ENCODE data around the gene MS4A4A. TPM values are rescaled to one million over a fixed set of nuclear protein-coding genes. Genes with fewer than 3 reads are reported as not detected.
"Not testable (repeated sequence)": the region's sequence is repeated elsewhere in the genome, so short reads cannot be mapped to it uniquely, and the experiment has no call there.

MS4A4A gene
- total RNA-seq, 1 donor from 2014 or later: not detected

- peak; percentile 70 for TF ChIP-seq CTCF (conservative IDR thresholded peaks at IDR 0.05; ENCODE audit: low read depth, low read length)
- no peak overlapping the region for H3K4me3 ChIP-seq (ENCODE audit: low read depth, low read length)
- DNase-seq (ENCODE audit: low read depth): peak; percentile 20
Measured at GRCh38 chr11:60265373-60266214, 14.9 kb upstream of the MS4A4A start.

- no peak for TF ChIP-seq CTCF (conservative IDR thresholded peaks at IDR 0.05; ENCODE audit: low read depth, low read length)
- DNase-seq (ENCODE audit: low read depth): no peak
- no peak overlapping the region for H3K4me3 ChIP-seq (ENCODE audit: low read depth, low read length)
Measured at GRCh38 chr11:60274416-60274815, 6.0 kb upstream of the MS4A4A start.

- H3K4me3 ChIP-seq (ENCODE audit: low read depth, low read length): no peak overlapping the region
- no peak for TF ChIP-seq CTCF (conservative IDR thresholded peaks at IDR 0.05; ENCODE audit: low read depth, low read length)
- no peak for DNase-seq (ENCODE audit: low read depth)
Measured at GRCh38 chr11:60281485-60281884, 1.0 kb downstream of the MS4A4A start.

- H3K4me3 ChIP-seq (ENCODE audit: low read depth, low read length): no peak overlapping the region
- no peak for TF ChIP-seq CTCF (conservative IDR thresholded peaks at IDR 0.05; ENCODE audit: low read depth, low read length)
- DNase-seq (ENCODE audit: low read depth): no peak
Measured at GRCh38 chr11:60282286-60282685, 1.8 kb downstream of the MS4A4A start.

GRCh38 chr11:60285411-60286126, 5.1 kb downstream of the MS4A4A start:
- not testable (repeated sequence) for DNase-seq (ENCODE audit: low read depth); H3K4me3 ChIP-seq (ENCODE audit: low read depth, low read length)

GRCh38 chr11:60288531-60288930, 8.1 kb downstream of the MS4A4A start:
- H3K4me3 ChIP-seq (ENCODE audit: low read depth, low read length): no peak overlapping the region
- TF ChIP-seq CTCF (conservative IDR thresholded peaks at IDR 0.05; ENCODE audit: low read depth, low read length): no peak

GRCh38 chr11:60292145-60292544, 11.7 kb downstream of the MS4A4A start:
- no peak for TF ChIP-seq CTCF (conservative IDR thresholded peaks at IDR 0.05; ENCODE audit: low read depth, low read length)
- no peak overlapping the region for H3K4me3 ChIP-seq (ENCODE audit: low read depth, low read length)
- no peak for DNase-seq (ENCODE audit: low read depth)

More at GRCh38 chr11:60288531-60288930, 8.1 kb downstream of the MS4A4A start:
- no peak for DNase-seq (ENCODE audit: low read depth)

All from epithelial cell of proximal tubule (primary cell).